GM12874 (cell line): ENCODE data around the gene GDPD3.

Source experiments
- TF ChIP-seq, protein P1 (sequence below): IDR thresholded peaks from 2 replicates; pipeline ENCODE4 v1.5.1; 2011; ENCODE audit warnings: low read depth, mild to moderate bottlenecking, control low read depth, low read length, moderate library complexity; ENCODE audit not compliant: insufficient read depth

The GDPD3 gene

GRCh38 chr16:30096862-30097563 lies 16.3 kb downstream of the GDPD3 start:
- TF ChIP-seq, protein P1, sequence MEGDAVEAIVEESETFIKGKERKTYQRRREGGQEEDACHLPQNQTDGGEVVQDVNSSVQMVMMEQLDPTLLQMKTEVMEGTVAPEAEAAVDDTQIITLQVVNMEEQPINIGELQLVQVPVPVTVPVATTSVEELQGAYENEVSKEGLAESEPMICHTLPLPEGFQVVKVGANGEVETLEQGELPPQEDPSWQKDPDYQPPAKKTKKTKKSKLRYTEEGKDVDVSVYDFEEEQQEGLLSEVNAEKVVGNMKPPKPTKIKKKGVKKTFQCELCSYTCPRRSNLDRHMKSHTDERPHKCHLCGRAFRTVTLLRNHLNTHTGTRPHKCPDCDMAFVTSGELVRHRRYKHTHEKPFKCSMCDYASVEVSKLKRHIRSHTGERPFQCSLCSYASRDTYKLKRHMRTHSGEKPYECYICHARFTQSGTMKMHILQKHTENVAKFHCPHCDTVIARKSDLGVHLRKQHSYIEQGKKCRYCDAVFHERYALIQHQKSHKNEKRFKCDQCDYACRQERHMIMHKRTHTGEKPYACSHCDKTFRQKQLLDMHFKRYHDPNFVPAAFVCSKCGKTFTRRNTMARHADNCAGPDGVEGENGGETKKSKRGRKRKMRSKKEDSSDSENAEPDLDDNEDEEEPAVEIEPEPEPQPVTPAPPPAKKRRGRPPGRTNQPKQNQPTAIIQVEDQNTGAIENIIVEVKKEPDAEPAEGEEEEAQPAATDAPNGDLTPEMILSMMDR, result no peak

- TF ChIP-seq, protein P1, result no peak
These were observed 17.1 kb downstream of the GDPD3 start, which contains the start of gene YPEL3 for GRCh38 chr16:30096105-30096861. Gene YPEL3, minus strand, starts transcription at chr16:30096213. Its CDS starts 731 bp downstream, at chr16:30095482.

DNA sequence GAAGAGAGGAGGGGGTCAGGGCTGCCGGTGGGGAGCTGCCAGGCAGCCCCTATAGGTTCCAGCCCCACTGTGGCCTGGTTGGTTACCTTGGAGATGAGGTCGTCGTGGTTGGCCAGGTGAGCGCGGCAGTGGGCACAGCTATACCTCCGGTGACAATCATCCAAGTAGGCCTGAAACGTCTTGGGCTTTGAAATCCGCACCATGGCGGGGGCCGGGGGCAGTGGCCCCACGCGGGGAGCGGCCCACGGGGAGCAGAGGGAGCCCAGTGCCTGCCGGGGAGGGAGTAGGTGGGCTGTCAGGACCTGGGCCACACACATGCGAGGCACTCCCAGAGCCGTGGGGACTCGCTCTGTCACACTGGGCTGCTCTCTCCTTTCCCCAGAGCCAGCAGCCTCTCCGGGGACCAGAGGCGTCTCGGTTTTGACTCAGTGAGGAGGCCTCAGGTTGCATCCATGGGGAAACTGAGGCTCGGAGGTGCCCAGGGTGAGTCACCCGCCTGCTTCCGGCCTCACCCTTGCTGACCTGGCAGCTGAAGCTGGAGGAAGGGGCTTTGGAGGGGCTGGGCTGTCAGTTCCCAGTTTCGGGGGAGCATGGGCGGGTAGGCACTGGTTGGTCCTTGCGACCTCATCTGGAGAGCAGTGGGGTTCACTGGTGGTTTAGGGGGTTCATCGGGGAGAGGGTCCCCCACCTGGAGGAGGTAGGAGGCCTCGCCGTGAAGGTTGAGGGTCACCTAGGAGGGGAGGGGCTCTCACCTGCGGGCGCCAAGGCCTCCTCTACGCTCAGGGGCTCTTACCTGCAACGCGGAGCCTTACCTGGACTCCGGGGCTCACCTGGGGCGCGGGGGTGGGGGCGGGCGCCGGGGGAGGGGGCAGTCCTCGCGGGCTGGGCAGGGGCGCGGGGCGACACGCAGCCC lies 17.9 kb downstream of the GDPD3 start:
- TF ChIP-seq, protein P1, result no peak

DNA sequence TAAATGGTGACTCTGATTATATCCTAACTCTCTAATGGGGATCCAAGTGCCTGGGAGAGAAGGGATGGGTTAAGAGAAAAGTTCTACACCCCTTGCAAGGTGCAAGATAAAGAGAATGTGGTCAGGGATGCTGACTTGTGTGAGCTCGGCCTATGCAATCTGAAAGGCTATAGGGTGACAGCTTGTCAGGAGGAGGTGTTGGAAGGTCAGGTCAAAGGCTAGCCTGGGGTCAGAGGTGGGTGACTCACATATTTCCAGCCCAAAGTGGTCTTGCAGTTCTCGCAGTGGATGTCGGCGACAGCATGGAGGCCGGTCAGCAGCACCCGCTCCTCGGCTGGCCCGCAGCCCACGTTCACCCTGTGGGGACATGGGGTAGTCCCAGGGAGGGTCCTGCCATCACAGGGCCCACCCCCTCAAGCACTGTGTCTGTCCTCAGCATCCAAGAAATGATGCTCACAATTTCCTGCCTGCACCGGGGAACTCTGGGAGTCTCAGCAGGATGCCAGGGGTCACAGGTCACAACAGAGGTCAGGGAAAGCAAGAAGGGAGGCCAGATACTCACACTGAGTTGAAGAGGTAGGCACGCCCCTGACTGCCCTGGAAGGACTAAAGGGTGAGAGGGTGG lies 18.7 kb downstream of the GDPD3 start:
- TF ChIP-seq, protein P1, result no peak

GRCh38 chr16:30092373-30093010 lies 20.8 kb downstream of the GDPD3 start:
- TF ChIP-seq, protein P1, result peak; percentile 97

- TF ChIP-seq, protein P1, result peak; percentile 92
These were observed 21.6 kb downstream of the GDPD3 start, which contains the start of gene TBX6 for GRCh38 chr16:30091474-30092372. Gene TBX6, minus strand, starts transcription at chr16:30091924. Its CDS starts 731 bp downstream, at chr16:30091193.
